ENCODE data around the gene TWIST2.

Gene TWIST2

GRCh38 chr2:238939521-238940403 lies 91.9 kb downstream of the TWIST2 start:
- DNase-seq (ENCODE audit: low read depth): no peak

DNA sequence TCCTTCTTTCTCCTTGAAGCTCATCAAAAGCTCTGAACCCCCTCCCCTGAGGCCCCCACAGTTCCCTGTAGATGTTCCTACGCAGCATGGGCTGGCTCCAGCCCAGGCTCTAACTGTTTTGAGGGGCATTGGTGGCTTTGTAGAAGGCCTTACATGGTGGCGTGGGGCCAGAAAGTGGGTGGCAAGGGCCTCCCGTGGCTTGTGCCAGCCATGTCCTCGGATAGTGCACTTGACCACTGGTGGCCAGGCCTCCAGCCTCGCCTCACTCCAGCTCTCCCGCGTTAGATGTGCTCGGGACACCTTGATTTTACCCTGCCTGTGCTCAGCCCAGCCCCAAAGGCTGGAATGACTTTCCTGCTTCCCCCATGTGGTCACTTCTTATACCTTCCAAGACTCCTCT lies 92.9 kb downstream of the TWIST2 start:
- DNase-seq (ENCODE audit: low read depth): no peak

DNA sequence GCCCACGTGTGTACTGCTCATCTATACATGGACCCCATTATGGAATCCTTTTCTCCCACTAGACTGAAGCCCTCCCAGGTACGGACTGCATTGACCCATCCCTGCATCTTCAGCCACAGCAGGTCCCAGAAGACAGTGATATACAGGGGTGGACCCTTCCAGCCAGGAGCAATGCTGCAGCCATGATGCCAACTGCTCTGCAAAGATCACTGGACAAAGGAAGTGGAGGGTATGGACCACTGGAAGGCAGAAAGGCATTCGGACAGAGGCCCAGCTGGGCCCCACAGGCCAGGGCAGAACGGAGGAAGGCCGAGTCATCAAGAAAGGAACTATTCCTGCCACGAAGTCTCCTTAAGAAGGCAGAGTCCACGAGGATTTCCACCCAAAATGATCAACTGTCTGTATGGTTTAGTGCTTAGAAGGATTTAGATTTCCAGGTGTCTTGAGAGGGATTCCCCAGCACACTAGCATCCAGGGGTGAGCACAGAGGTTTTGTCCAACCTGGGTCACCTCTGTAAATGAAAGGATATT lies 93.4 kb downstream of the TWIST2 start:
- no peak for DNase-seq (ENCODE audit: low read depth)

GRCh38 chr2:238942080-238942725 lies 94.3 kb downstream of the TWIST2 start:
- DNase-seq (ENCODE audit: low read depth): no peak

DNA sequence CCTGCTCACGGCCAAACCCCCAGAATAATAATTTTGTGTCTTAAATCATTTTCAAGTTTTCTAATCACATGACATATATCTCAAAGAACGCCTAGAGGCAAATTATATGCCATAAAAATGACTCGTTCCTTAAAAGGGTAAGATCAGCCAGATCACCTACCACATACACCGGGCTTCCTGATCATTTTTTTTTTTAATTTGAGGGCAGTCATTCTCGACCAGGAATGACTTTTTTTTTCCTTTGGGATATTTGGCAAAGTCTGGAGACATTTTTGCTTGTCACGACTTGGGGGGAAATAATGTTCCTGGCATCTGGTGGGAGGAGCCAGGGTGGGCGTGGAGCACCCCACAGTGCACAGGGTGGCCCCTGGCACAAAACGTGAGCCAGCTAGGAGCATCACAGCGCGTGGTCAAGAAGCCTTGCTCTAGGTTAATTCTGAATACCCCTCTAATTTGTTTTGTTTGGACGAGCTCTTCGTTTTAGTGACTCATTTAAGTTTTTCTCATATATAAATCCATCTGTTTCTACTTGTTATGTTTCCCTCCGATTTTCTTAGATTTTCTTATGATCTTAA lies 94.9 kb downstream of the TWIST2 start:
- no peak for DNase-seq (ENCODE audit: low read depth)

GRCh38 chr2:238943338-238944067 lies 95.6 kb downstream of the TWIST2 start:
- DNase-seq (ENCODE audit: low read depth): no peak

- DNase-seq (ENCODE audit: low read depth): no peak
Observed at GRCh38 chr2:238945433-238946150, 97.7 kb downstream of the TWIST2 start.

GRCh38 chr2:238946318-238947242 lies 98.7 kb downstream of the TWIST2 start:
- no peak for DNase-seq (ENCODE audit: low read depth)

DNA sequence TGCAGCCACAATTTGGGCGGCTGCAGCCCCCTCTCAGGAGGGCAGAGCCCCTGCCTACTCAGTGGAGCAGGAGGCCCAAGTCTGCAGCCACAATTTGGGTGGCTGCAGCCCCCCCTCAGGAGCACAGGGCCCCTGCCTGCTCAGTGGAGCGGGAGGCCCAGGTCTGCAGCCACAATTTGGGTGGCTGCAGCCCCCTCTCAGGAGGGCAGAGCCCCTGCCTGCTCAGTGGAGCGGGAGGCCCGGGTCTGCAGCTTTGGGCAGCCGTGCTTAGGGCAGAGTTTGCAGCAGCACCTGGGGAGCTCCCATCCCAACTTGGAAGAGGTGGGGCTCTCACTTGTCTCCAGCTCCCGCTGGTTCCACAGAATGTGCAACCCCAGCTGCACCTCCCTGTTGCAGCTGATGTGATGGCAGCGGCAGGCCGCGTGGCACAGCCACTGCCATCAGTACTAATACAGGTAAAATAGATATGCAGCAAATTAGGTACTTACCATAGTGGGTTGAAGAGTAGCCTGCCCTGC lies 99.4 kb downstream of the TWIST2 start:
- DNase-seq (ENCODE audit: low read depth): no peak

- no peak for DNase-seq (ENCODE audit: low read depth)
Observed at GRCh38 chr2:238947920-238948710, 100.2 kb downstream of the TWIST2 start.

DNA sequence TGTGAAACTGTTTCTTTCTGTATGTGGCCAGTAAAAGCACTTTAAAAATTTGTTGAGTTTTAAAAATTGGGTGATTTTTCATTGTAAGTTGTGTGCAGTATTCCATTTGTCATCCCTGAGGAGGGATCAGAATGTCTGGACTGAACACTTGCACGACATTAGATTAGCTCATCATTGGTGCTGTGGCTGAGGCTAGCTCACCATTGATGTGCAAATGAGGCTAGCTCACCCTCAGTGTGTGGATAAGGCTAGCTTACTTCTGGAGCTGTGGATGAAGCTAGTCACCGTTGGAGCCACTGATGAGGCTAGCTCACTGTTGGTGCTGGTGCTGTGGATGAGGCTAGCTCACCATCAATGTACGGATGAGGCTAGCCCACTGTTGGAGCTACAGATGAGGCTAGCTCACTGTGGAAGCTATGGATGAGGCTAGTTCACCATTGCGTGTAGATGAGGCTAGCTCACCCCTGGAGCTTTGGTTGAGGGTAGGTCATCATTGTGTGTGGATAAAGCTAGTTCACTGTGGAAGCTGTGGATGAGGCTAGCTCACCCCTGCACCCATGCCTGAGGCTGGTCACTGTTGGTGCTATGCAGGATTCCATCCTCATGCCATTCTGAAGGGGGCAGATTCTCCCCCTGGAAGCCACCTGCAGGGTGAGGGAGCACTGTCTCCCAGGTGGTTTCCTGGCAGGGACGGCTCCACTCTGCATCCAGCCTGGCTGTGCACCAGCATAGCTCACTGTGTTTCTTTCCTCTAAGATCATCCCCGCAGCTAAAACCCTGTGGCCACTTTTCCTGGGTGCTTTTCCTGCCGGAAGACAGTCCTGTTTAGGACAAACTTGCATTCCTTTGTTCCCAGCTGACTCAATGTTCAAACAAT lies 101.1 kb downstream of the TWIST2 start:
- DNase-seq (ENCODE audit: low read depth): no peak

DNA sequence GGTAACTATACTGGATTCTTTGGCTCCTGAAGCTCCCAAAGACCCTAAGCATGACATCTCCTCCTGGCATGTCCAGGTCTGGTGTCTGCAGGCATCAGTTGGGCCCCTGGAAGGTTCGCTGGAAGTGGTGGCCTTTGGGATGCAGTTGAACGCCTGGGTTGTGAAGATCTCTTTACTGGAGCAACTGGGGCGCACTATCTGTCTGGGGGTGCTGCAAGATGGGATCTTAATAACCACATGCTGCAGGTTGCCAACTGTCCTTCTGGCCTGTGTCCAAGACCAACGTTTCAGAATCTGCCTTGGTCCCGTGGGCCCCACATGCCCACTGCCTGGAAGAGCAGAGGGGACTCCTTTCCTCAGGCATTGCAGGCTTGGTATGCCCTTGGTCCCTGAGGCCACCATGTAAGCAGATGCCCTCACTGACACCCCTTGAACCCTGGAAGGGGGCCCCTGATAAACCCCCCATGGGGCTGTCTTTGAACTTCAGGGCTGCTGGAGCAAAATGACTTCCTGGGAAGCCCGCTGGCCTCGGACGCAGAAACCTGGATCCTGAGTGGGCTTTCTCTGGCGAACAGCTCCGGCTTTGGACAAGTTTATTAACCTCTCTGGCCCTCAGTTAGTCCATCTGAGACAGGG lies 101.9 kb downstream of the TWIST2 start:
- DNase-seq (ENCODE audit: low read depth): no peak

DNA sequence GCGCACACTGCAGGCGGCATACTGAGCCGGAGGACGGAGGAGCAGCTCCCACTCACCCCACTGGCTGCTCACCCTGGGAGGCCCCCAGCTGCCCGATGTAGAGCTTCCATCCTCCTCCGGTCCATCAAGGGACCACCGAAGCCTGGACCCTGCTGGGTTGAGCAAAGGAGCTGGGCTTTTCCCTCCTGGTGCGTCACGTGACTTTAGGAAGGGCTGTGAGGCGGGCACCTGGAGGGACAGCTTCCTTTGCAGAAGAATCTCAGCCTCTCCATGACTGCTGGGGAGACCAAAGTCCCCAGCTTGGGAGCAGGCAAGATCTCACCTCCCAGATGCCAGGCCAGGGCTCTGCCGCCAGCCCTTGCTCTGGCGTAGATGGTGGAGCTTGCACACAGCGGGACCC lies 102.7 kb downstream of the TWIST2 start:
- DNase-seq (ENCODE audit: low read depth): no peak

DNA sequence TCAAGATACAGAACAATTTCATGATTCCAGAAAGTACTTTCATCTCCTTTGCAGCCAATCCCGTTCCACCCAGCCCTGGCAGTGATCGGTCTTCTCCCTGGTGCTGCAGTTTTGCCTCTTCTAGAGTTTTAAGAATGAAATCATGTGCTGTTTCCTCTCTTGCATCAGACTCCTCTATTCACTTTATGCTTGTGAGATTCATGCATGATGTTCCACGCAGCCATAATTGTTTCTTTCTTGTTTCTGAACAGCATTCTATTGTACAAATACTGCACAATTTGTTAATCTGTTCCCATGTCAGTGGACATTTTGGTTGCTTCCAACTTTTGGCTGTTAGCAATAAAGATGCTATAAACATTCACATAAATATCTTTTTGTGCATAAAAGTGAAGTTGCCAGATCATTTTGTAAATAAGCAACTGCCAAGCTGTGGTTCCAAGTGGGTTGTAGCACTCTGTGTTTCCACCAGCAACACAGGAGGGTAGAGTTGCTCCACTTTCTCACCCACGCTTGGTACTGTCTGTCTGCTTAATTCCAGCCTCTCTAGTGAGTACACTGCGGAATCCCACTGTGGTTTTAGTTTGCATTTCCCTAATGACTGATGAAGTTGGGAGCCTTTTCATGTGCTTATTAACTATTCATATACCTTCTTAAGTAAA lies 104.5 kb downstream of the TWIST2 start:
- DNase-seq (ENCODE audit: low read depth): no peak

DNA sequence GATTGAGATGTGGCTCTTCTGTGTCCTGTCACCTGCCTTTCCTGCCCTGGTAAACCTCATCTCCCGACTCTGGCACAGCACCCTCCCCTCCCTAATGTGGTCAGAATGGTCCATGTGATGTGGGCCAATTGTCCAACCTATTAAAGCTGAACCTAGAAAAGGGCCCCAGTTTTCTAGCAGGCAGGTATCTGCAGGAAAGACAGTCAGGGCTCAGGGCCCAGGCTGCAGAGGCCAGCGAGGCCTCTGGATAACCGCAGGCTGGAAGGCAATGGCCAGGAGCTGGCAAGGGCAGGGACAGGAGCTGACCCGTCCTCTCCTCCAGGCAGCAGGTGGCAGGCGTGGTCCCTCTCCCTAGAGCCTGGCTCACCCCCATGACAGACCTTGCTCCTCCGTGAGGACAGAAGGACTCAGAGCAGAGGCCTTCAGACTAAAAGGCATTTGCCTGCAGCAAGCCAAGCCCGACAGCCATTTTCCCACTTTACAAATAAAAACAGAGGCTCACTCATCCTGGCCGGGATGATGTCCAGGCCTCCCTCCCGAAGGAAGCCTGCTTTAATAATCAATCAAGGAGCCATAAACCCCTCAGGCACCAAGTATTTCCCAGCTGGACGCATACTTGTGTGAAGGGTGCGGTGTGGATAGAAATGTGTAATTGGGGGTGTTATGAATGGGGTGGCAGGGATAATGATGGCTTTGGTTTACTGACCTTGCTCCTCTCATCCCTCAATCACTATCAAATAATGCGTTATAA lies 107.1 kb downstream of the TWIST2 start:
- no peak for DNase-seq (ENCODE audit: low read depth)

Measured in activated T-helper 1 cell treated with Interleukin-2 at 50 U/mL for 16 hours (primary cell).